DMS79 treated with DMSO at 0.1 percent for 48 hours (cell line): Measurements from ENCODE around the gene PIK3CD.

Source experiments
- DNase-seq: peaks from one replicate; lab custom pipeline; 2025; lab: John Stamatoyannopoulos, UW

PIK3CD gene

DNA sequence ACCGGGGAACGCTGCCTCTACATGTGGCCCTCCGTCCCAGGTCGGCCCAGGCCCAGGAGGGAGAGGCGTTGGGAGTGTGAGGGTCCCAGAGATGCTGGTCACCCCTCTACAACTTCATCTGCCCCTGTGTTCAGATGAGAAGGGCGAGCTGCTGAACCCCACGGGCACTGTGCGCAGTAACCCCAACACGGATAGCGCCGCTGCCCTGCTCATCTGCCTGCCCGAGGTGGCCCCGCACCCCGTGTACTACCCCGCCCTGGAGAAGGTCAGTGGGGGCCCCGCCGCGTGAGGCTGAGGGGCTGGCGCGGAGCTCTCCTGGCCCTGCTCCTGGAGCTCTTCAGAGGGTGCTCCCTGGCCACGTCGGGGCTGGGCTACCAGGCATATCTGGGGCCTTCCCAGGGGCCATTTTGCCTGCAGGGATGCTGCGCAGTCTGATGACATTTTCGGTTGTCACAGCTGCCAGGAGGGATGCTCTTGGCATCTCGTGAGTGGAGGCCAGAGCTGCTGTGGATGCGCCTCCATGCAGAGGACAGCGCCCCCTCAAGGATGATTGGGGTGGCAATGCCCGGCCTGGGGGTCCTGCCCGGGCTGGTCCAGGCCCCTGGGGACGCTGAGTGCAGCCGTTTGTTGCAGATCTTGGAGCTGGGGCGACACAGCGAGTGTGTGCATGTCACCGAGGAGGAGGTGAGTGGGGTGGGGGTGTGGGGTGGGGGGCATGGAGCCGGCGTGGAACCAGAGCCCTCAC lies 68.6 kb downstream of the PIK3CD start:
- no peak for DNase-seq

DNA sequence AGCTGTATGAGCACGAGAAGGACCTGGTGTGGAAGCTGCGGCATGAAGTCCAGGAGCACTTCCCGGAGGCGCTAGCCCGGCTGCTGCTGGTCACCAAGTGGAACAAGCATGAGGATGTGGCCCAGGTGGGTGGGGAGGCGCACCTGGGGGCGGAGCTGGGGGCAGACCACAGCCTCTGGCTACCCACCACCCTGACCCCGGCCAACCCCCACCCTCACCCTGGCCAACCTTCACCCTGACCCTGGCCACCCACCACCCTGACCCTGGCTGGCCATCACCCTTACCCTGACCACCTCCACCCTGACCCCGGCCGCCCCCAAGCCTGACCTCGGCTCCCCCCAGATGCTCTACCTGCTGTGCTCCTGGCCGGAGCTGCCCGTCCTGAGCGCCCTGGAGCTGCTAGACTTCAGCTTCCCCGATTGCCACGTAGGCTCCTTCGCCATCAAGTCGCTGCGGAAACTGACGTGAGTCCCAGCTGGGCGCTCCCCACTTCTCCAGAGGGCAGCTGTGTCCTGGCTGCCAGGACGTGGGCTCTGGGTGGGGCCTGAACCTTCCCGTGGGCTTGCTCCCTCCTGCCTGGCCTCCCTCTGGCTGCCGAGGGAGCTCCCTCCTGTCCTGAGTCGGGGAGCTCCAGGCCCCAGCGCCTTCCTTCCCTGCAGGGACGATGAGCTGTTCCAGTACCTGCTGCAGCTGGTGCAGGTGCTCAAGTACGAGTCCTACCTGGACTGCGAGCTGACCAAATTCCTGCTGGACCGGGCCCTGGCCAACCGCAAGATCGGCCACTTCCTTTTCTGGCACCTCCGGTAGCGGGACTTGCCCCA lies 69.5 kb downstream of the PIK3CD start:
- no peak for DNase-seq

DNA sequence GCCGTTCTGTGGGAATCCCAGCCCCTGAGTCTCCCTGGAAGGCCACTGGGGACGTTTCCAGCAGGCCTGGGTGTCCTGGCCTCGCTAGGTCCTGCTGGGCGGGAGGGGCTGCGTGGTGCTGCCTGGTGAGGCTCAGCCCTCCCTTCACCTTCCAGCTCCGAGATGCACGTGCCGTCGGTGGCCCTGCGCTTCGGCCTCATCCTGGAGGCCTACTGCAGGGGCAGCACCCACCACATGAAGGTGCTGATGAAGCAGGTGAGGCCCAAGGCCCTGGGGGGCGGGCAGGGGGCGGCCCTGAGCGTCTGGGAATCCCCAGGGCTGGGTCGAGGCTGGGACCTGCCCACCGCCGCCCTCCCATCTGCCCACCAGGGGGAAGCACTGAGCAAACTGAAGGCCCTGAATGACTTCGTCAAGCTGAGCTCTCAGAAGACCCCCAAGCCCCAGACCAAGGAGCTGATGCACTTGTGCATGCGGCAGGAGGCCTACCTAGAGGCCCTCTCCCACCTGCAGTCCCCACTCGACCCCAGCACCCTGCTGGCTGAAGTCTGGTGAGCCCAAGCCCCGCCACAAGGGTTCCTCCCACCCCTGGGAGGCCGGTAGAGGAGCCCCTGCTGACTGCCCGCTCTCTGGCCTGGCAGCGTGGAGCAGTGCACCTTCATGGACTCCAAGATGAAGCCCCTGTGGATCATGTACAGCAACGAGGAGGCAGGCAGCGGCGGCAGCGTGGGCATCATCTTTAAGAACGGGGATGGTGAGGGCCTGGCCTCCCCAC lies 70.3 kb downstream of the PIK3CD start:
- DNase-seq: no peak

DNA sequence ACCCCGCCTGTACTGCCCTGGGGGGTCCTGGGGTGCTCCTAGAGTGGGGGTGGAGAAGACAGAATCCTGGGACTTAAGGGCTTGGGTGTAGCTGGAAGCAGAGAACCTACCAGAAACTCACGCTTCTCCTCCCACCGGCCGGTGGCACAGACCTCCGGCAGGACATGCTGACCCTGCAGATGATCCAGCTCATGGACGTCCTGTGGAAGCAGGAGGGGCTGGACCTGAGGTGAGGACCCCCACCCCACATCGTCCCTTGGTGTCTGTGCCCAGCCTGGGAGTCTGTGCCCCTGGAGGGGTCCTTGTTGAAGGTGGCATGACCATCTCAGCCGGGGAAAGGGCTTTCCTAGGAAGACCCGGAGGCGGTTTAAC lies 70.8 kb downstream of the PIK3CD start:
- DNase-seq: no peak

DNA sequence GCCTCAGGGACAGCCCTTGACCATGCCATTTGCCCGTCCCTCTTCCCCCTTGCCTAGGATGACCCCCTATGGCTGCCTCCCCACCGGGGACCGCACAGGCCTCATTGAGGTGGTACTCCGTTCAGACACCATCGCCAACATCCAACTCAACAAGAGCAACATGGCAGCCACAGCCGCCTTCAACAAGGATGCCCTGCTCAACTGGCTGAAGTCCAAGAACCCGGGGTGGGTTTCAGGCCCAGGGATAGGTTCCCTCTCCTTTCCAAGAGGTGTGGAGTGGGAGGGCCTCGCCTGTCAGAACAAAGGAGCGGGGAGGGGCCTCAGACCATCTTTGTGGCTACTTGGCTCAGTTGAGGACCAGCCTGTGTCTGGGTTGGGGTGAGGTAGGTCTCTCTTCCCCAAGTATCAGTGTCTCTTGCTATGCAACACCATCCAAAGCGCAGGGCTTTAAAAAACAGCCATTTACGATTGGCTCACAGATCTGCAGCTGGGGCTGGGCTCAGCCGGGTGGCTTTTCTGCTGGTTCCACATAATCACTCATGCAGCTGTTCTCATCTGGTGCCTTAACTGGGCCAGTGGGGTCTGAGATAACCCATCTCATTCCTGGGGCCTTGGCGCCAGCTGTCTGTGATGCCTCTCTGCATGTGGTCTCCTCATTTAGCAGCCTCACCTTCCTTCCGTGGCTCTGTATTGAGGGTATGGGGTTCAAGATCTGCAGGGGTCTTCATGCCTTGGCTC lies 71.7 kb downstream of the PIK3CD start:
- DNase-seq: no peak

DNA sequence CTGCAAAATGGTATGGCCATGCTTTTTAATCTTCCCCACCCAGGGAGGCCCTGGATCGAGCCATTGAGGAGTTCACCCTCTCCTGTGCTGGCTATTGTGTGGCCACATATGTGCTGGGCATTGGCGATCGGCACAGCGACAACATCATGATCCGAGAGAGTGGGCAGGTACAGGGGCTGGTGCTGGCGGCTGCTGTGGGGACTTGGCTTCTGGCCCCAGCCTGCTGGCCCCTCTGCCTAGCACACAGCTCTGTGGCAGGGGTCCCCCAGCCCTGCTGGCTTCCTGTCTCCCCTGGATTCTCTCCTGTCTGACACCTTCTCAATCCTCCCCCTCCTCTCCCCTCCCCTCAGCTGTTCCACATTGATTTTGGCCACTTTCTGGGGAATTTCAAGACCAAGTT lies 72.4 kb downstream of the PIK3CD start:
- DNase-seq: no peak

DNA sequence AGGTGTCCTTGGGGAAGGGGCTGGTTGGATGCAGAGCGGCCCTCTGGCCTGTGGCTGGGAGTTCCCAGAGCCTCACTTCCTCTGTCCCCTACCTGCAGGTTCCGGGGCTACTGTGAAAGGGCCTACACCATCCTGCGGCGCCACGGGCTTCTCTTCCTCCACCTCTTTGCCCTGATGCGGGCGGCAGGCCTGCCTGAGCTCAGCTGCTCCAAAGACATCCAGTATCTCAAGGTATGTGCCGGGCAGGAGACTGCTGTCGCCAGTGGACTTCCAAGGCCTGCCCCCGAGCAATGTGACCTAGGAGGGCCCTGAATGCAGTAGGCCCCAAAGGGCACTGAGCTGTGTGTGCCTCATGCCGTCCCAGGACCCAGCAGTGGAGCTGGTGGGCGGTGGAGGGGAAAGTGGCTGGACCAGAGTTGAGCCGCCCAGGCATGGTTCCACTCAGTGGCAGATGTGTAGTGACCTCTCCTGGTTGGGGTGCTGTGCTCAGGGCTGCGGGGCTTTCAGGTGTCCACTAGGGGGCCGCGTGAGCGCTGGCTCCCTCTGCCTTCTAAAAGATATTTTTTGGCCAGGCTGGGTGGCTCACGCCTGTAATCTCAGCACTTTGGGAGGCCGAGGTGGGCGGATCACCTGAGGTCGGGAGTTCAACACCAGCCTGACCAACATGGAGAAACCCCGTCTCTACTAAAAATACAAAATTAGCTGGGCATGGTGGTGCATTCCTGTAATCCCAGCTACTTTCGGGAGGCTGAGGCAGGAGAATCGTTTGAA lies 73.4 kb downstream of the PIK3CD start:
- peak; percentile 6 for DNase-seq

DNA sequence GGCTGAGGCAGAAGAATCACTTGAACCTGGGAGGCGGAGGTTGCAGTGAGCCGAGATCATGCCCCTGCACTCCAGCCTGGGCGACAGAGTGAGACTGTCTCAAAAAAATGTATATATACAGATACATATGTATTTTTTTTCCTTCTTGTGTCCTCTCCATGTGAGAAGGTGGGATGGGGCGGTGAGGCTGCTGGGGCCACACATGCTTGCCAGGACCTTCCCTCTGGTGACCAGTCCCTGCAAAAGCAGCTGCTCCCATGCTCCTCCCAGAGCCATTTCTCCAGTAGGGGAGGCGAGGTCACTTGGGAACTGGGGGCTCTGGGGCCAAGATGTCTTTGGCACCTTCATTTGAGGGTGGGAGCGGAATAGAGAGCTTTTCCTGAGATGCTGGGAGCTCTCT lies 74.9 kb downstream of the PIK3CD start:
- DNase-seq: no peak

DNA sequence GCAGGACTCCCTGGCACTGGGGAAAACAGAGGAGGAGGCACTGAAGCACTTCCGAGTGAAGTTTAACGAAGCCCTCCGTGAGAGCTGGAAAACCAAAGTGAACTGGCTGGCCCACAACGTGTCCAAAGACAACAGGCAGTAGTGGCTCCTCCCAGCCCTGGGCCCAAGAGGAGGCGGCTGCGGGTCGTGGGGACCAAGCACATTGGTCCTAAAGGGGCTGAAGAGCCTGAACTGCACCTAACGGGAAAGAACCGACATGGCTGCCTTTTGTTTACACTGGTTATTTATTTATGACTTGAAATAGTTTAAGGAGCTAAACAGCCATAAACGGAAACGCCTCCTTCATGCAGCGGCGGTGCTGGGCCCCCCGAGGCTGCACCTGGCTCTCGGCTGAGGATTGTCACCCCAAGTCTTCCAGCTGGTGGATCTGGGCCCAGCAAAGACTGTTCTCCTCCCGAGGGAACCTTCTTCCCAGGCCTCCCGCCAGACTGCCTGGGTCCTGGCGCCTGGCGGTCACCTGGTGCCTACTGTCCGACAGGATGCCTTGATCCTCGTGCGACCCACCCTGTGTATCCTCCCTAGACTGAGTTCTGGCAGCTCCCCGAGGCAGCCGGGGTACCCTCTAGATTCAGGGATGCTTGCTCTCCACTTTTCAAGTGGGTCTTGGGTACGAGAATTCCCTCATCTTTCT lies 75.5 kb downstream of the PIK3CD start:
- DNase-seq: no peak

DNA sequence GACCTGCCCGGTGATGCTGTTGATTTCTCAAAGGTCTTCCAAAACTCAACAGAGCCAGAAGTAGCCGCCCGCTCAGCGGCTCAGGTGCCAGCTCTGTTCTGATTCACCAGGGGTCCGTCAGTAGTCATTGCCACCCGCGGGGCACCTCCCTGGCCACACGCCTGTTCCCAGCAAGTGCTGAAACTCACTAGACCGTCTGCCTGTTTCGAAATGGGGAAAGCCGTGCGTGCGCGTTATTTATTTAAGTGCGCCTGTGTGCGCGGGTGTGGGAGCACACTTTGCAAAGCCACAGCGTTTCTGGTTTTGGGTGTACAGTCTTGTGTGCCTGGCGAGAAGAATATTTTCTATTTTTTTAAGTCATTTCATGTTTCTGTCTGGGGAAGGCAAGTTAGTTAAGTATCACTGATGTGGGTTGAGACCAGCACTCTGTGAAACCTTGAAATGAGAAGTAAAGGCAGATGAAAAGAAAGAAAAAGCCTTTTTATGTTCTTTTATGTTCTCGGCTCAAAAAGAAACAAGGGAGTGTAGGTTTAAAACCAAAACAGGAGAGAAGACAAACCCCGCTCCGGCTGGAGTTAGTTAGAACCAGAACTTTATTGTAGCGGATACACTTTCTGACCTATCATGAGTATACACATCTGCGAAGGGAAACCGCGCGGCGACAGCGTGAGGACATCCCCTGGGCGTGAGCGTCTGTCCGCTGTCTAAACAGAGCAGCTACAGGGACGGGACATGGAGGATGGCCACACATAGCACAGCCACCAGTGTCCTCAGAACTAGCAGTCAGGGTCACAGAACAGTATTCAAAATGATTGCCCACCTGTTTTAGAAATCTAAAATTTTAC lies 77.1 kb downstream of the PIK3CD start:
- DNase-seq: no peak

DNA sequence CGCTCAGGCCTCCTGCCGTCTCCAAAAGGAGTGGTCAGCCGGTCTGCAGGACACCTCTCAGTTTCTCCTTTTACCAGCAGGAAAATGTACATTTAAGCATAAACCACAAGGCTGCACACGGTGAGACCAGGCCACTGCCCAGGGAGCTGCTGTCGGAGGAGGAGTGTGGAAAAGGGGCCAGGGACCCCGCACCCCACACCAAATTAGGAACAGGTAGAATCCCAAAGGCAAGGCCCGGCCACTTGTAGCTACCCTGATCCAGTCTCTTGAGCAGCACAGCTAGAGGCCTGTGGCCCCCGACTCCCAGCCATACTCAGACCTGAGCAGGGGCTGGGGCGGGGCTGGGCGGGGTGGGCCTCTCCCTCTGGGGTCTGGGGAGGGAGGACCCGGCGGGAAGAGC lies 78.0 kb downstream of the PIK3CD start:
- no peak for DNase-seq

DNA sequence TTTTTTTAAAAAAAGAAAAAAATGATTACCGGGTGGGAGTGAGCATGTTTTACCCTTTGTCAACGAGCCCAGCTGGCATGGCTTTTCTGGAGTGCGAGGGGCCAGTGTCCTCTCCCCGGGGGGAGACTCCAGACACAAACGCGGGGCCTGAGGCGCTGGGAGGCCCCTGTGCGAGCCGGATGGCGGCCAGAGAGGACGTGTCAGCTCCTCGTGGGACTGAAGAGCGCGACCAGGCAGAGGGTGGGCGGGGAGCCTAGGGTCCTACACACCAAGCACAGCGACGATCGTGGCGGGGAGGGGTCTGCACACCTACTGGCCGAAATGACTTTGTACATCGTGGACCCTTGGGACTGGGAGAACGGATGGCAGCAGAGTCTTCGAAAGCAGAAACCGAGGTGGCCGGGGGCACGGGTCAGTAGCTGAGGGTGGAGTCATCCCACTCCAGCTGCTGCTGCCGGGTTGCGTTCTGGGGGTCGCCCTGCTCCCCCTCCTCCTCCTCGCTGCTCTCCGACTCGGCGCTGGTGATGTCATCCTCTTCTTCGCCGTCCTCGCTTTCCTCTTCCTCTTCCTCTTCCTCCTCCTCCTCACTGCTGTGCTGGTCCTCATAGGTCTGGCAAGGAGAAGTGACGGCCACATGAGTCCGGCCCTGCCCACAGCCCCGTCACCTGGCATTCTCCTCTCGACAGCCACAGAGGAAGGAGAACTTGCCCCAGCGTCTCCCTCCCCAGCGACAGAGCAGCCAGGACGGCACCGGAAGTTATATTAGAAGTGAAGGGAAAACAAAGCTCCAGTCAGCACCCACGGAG lies 78.8 kb downstream of the PIK3CD start:
- DNase-seq: no peak

DNA sequence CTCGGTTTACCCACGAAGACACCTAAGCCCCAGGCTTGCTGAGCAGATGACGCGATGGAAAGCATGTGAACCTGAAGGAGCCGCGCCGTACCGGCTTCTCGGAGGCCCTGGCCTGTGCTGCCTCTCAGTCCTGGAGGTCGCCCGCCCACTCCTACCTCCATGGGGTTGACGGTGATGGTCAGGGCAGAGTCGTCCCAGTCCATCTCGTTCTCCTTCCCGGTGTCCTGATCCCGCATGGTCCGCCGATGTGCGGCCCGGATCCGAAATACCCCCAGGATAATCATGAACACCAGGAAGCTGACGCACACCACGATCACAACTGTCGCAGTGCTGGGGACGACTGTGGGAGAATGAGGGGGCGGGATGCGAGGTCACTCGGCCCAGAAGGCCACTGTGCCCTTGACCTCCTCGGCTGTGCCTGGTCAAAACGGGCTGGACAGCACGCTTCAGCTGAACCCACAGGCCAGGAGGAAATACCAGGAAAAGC lies 79.6 kb downstream of the PIK3CD start:
- DNase-seq: no peak

DNA sequence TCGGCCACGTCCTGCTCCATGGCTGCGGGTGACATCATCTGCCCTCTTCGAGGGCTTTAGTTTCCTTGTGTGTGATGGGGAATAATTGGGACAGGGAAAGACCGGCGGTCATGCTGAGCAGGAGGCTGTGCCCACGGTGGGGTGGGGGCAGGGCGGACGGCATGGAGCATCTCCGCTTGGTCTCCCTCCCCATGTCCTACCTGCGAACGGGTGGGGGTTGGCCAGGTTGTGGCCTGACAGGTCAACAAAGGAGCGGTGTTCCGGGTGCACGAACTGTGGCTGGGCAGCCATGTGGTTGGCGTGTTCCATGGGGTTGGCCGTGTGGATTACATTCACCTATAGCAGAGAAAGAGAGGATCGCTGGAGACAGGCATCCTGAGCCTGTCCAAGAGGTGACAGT lies 80.0 kb downstream of the PIK3CD start:
- DNase-seq: no peak

DNA sequence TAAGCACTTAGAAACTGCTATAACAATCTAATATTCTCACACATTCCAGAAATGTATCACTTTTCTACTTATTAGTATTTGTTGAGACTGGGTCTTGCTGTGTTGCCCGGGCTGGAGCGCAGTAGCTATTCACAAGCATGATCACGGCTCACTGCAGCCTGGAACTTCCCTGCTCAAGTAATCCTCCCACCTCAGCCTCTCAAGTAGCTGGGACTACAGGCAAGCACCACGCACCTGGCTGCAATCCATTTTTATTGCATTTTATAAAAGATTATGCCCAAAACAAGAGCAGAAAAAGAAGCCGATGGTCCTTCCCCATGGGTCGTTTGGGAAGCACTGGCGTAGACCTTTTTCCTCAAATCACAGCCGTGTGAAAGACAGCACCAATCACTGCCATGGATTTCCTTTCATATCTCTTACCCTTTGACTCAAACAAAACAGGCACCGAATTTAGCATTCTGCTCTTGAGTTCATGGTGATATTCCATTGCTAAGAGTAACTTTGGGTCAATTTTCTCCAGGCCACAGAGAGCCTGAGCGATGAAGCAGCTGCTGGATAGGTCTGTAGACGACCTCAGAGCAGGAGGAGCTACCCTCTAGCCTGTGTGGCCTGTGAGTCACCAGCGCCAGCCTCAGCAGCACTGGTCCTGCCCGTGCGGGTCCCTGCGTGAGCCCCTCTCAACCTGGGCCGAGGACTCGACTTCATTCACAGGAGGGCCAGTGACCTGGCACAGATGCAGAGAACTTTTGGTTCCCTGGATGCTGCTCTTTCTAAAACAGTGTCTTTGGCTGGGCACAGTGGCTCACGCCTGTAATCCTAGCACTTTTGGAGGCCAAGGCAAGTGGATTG lies 80.8 kb downstream of the PIK3CD start:
- no peak for DNase-seq

DNA sequence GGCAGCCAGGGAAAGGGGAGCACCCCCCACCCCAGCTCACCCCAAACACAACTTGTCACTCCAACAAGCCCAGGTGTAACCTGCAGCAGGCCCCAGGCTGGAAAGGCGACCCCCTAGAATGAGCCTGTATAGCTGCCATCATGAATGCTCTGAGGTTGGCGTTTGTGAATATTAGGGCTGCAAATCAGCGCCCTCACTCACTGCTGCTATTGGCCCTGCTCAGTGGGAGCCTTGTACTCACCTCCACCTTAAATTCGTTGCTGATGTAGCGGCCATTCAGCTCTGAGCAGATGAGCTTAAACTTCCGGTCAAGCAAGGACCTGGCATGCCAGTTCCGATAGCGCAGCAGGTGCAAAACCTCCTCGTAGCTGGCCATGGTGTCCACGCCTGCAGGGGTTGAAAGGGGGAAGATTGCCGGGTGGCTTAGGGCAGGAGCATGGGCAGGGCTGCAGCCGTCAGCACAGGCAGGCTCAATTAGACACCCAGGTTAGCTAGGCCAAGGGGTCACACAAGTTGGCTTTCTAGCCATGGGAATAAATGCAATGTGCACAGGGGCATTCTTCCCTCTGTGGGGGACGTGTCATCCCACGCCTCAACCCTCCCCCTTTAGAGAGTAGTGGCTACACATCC lies 81.7 kb downstream of the PIK3CD start:
- DNase-seq: no peak

DNA sequence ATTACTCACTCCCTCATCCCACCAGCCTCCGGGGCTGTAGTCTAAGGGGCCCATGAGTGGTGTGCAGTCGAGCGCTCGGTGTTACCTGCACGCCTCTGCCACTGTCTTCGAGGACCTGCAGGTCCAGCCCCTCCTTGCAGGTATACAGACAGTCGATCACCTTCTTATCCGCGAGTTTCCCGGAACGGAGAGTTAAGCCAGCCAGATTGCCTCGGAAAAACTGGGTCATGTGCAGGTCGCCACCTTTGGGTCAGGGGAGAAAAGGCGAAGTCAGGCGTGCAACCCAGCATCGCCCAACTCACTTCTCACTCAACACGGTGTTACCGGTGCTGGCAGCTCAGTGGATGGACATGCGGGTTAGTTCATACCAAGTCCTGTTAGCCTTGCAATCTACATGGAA lies 84.3 kb downstream of the PIK3CD start:
- DNase-seq: no peak
